Measurements from ENCODE around the gene TCP1. TPM values are rescaled to one million over a fixed set of nuclear protein-coding genes. Genes with fewer than 3 reads are reported as not detected.

TCP1 gene
- total and polyA plus RNA-seq, 2 of the 13 experiments (the other 11 are each of a cell fraction or from before 2014, with no cell fraction given) = 116 to 553 TPM

DNA sequence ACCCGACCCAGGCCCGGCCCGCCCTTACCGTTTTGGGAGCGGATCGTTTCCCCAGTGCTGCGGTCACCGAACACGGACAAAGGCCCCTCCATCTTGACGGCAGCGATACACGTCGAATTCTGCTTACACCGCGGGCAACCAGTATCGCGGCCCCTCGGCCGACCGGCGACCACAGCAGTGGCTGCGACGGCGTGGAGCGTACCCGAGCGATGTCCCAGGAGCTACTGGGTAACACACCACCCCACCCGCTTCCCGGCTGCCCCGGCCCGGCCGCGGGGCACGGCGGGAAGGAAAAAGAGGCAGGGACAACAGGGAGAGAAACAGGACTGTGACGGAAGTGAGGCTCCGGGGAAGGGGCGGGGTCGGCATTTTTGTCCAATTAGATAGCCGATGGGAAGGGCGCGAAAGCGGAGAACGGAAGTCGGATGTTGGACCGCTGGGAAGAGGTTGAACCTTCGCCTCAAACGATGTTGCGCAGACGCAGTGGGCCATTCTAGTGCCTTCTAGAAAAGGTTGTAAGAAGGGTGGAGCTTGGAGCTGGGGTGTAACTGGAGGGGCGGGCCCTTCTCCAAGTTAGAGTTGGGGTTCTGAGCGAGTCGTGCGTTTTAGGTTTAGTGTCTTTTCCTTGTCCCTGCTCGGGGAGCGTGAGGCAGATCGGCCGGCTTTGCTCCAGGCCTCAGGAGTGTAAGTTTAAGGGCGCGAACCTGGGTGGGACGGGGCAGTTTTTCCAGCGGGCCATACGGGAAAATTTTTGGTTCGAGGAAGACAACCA is at the start of gene TCP1 (continued):
- TF ChIP-seq, protein P1, sequence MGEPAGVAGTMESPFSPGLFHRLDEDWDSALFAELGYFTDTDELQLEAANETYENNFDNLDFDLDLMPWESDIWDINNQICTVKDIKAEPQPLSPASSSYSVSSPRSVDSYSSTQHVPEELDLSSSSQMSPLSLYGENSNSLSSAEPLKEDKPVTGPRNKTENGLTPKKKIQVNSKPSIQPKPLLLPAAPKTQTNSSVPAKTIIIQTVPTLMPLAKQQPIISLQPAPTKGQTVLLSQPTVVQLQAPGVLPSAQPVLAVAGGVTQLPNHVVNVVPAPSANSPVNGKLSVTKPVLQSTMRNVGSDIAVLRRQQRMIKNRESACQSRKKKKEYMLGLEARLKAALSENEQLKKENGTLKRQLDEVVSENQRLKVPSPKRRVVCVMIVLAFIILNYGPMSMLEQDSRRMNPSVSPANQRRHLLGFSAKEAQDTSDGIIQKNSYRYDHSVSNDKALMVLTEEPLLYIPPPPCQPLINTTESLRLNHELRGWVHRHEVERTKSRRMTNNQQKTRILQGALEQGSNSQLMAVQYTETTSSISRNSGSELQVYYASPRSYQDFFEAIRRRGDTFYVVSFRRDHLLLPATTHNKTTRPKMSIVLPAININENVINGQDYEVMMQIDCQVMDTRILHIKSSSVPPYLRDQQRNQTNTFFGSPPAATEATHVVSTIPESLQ (CRISPR knock-in tag; conservative IDR thresholded peaks at IDR 0.05) = no peak
- TF ChIP-seq, protein P2, sequence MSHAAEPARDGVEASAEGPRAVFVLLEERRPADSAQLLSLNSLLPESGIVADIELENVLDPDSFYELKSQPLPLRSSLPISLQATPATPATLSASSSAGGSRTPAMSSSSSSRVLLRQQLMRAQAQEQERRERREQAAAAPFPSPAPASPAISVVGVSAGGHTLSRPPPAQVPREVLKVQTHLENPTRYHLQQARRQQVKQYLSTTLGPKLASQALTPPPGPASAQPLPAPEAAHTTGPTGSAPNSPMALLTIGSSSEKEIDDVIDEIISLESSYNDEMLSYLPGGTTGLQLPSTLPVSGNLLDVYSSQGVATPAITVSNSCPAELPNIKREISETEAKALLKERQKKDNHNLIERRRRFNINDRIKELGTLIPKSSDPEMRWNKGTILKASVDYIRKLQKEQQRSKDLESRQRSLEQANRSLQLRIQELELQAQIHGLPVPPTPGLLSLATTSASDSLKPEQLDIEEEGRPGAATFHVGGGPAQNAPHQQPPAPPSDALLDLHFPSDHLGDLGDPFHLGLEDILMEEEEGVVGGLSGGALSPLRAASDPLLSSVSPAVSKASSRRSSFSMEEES (CRISPR knock-in tag; IDR thresholded peaks at IDR 0.05) = peak; percentile 59
- TF ChIP-seq ZBTB43 (CRISPR knock-in tag; conservative IDR thresholded peaks at IDR 0.05) = no peak
- no peak; the same call in 1 of the 2 replicates for TF ChIP-seq RELA (CRISPR knock-in tag; IDR thresholded peaks at IDR 0.05)
- no peak; the same call in 1 of the 2 replicates for TF ChIP-seq FLYWCH1 (CRISPR knock-in tag; IDR thresholded peaks at IDR 0.05)
- TF ChIP-seq ZBTB7B (CRISPR knock-in tag; IDR thresholded peaks at IDR 0.05) = peak; percentile 20; the same call in 1 of the 2 replicates
- peak; percentile 89 for TF ChIP-seq ZNF430 (CRISPR knock-in tag; IDR thresholded peaks at IDR 0.05)
- 0 out of 2 replicates have a peak, but pooled peaks have one; percentile 74 for TF ChIP-seq ZBTB49 (CRISPR knock-in tag; IDR thresholded peaks at IDR 0.05; ENCODE audit: borderline replicate concordance)
- 0 out of 2 replicates have a peak, but pooled peaks have one; percentile 31 for TF ChIP-seq ONECUT2 (CRISPR knock-in tag; IDR thresholded peaks at IDR 0.05)
- TF ChIP-seq HNRNPLL (IDR thresholded peaks at IDR 0.05; ENCODE audit: low read depth, low read length, poor library complexity, severe bottlenecking) = no peak
- TF ChIP-seq KDM1A (CRISPR knock-in tag; IDR thresholded peaks at IDR 0.05) = no peak
- TF ChIP-seq, protein P3, sequence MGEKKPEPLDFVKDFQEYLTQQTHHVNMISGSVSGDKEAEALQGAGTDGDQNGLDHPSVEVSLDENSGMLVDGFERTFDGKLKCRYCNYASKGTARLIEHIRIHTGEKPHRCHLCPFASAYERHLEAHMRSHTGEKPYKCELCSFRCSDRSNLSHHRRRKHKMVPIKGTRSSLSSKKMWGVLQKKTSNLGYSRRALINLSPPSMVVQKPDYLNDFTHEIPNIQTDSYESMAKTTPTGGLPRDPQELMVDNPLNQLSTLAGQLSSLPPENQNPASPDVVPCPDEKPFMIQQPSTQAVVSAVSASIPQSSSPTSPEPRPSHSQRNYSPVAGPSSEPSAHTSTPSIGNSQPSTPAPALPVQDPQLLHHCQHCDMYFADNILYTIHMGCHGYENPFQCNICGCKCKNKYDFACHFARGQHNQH (CRISPR knock-in tag; IDR thresholded peaks at IDR 0.05) = peak; percentile 75; the same call in 1 of the 2 replicates
- TF ChIP-seq, protein P4, sequence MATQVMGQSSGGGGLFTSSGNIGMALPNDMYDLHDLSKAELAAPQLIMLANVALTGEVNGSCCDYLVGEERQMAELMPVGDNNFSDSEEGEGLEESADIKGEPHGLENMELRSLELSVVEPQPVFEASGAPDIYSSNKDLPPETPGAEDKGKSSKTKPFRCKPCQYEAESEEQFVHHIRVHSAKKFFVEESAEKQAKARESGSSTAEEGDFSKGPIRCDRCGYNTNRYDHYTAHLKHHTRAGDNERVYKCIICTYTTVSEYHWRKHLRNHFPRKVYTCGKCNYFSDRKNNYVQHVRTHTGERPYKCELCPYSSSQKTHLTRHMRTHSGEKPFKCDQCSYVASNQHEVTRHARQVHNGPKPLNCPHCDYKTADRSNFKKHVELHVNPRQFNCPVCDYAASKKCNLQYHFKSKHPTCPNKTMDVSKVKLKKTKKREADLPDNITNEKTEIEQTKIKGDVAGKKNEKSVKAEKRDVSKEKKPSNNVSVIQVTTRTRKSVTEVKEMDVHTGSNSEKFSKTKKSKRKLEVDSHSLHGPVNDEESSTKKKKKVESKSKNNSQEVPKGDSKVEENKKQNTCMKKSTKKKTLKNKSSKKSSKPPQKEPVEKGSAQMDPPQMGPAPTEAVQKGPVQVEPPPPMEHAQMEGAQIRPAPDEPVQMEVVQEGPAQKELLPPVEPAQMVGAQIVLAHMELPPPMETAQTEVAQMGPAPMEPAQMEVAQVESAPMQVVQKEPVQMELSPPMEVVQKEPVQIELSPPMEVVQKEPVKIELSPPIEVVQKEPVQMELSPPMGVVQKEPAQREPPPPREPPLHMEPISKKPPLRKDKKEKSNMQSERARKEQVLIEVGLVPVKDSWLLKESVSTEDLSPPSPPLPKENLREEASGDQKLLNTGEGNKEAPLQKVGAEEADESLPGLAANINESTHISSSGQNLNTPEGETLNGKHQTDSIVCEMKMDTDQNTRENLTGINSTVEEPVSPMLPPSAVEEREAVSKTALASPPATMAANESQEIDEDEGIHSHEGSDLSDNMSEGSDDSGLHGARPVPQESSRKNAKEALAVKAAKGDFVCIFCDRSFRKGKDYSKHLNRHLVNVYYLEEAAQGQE (IDR thresholded peaks at IDR 0.05; ENCODE audit: borderline replicate concordance in 1 of 2, low read depth in 1 of 2, low read length in 2 of 2) = peak in 1 of 2 experiments; percentile 51; a peak in 1 of 4 replicates
- TF ChIP-seq POLR2AphosphoS5 (IDR thresholded peaks at IDR 0.05; ENCODE audit: low read depth, low read length) = peak; percentile 94
- peak; percentile 93 for TF ChIP-seq ZNF143 (CRISPR knock-in tag; IDR thresholded peaks at IDR 0.05)
- 0 out of 2 replicates have a peak, but pooled peaks have one; percentile 70 for TF ChIP-seq KLF6 (CRISPR knock-in tag; IDR thresholded peaks at IDR 0.05)

Measured in HepG2 (cell line).